GM10266 (cell line): ENCODE data around the gene KRT84.

Source experiments
- DNase-seq: peaks from one replicate; pipeline ENCODE4 v3.0.0; 2012; ENCODE audit errors: extremely low spot score
- TF ChIP-seq, protein P1 (sequence below): IDR thresholded peaks from 2 replicates; pipeline ENCODE4 v1.5.1; 2012; ENCODE audit warnings: mild to moderate bottlenecking, low read depth; ENCODE audit not compliant: control insufficient read depth, insufficient read depth; ENCODE audit errors: missing control alignments

Gene KRT84

DNA sequence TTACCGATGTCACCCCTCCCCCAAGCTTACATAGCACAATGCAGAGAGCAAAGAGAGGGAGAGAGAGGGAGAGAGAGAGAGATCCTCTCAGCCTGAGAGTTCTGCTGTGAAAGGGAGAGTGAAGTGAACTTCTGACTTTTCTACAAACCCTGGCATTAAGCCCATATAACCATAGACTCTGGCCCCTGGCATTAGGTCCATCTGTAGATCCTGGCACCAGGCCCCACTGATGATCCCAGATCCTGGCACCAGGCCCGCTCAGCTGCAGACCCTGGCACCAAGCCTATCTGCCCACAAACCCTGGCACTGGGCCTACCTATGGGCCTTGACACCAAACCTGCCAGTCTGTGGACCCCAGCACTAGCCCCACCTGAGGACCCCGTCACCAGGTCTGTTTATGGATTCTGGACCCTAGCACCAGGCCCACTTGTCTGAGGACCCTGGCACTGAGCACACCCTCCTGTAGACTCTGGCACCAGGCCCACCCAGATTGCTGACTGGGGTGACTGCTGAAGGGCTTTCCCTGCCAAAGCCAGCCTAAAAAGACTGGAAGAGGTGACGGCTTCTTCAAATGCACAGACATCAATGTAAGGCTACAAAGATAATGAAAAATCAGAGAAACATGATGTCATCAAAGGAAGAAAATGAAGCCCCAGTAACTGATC, 49.7 kb downstream of the KRT84 start:
- TF ChIP-seq, protein P1, sequence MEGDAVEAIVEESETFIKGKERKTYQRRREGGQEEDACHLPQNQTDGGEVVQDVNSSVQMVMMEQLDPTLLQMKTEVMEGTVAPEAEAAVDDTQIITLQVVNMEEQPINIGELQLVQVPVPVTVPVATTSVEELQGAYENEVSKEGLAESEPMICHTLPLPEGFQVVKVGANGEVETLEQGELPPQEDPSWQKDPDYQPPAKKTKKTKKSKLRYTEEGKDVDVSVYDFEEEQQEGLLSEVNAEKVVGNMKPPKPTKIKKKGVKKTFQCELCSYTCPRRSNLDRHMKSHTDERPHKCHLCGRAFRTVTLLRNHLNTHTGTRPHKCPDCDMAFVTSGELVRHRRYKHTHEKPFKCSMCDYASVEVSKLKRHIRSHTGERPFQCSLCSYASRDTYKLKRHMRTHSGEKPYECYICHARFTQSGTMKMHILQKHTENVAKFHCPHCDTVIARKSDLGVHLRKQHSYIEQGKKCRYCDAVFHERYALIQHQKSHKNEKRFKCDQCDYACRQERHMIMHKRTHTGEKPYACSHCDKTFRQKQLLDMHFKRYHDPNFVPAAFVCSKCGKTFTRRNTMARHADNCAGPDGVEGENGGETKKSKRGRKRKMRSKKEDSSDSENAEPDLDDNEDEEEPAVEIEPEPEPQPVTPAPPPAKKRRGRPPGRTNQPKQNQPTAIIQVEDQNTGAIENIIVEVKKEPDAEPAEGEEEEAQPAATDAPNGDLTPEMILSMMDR = no peak
- DNase-seq = no peak

DNA sequence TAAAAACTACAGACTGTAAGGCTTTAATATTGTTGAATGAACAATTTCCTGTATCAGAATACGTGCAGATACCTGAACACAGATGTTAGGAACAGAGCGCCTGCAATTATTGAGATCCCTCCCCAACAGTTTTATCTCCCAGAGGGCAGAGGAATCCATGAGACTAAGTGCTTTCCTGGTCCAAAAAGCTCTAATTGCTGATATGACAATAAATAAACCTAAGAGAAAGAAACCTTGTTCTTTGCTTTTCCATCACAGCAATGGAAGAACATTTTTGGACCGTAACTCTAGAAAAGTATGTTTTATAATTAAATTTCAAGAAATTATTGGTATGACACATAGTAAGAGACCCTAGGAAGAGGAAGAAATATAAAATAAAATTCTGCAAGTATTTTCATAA, 51.3 kb downstream of the KRT84 start:
- TF ChIP-seq, protein P1 = no peak

DNA sequence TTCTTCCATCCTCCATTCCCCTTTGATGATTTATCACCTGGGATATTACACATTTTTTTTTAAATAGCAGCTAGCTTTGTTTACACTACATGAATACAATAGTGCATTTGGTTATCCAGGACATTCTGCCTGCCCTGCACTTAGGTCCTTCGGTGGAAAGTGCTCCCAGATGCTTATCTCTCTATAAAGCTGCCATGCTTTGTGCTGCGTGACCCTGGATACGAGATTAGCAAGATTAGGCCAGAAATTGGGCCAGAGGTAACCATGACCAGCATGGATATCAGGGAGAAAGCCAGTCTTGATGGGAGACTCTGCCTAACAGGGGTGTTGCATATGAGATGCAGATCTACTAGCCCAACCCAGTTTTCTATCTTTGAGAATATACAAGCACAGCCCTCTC, 52.1 kb downstream of the KRT84 start:
- TF ChIP-seq, protein P1 = no peak
- no peak for DNase-seq

More for the DNA sequence above, 51.3 kb downstream of the KRT84 start:
- DNase-seq = no peak

DNA sequence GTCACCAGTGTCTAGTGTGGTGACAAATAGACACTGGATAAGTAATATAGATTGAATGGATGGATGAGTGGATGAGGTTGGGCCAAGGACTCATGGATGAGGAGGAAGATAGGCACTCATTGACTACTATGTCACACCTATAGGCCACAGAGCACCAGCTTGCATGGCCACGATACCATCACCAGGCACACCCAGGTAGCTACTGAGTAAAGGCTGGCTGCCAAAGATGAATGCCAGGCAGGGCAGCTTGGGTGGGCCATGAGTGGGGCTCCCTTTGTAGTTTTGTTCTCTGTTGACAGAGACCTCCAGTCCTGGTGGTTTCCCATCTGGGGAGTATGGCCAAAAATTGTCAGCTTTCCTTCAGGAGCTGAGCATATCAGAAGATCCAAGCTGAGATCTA, 53.1 kb downstream of the KRT84 start:
- TF ChIP-seq, protein P1 = no peak
- DNase-seq = no peak

DNA sequence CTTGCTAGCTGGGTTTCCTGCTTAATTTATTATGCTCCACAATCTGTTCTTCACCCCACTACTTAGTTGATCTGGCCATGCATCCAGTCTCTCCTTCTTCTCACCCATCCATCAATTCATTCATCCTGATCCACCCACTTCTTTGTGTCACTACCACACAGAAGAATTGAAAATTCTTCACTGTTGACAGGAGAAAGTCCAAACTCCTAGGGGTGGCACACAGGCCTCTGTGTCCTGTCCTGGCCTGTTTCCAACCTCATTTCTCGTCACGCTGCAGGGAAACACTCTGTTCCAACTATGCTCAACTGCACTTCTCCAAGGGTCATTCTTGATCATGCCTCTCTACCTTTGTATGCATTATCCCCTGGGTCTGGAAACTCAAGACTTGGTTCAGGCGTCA, 53.6 kb downstream of the KRT84 start:
- DNase-seq = no peak
- TF ChIP-seq, protein P1 = no peak

DNA sequence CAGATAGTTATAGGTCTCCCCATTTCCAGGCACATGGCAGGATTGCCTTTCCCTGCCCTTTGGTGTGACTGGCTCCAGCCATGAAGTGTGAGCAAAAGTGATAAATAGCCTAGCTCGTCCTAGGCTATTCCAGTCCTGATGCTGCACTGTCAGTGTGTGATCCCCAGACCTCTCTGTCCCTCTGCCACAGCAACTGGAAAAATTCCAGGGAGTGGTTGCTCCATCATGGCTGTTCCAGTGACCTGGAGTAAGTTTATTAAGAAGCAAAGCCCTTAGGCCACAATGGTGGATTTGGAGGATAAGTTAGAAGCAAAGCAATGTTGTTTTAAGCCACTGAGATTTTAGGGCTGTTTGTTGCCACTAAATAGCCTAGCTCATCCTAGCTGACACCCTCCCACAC, 54.4 kb downstream of the KRT84 start:
- TF ChIP-seq, protein P1 = no peak
- DNase-seq = no peak

DNA sequence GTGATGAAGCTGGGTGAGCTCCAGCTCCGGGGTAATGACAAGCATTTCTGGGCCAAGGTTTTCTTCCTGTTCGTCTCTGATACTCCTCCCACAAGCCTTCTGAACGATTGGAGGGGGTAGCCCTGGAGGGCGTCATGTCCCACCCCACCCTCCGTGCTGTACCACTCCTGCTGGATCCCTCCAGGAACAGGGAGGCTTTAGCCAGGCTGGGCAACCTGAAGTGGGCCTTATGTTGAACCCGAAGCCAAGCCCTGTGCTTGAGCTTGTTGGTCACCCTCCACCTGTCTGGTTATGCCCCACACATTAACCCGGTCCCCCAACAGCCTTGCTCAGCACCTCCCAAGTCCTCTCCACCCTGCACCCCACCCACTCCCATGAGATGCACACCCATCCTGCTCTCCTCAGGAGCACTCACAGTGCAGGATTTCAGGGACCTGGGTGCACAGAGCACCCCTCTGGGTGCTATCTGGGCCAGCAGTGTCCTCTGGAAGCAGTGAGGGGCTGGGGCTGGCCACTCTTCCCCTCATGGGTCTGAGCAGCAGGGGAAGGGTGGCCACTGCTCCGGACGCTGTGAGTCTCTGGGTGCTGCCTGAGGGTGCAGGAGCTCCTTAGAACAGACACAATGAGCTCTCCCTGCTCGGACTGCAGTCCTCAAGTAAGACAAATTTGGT, 57.5 kb downstream of the KRT84 start:
- TF ChIP-seq, protein P1 = no peak

More for the DNA sequence above, 57.5 kb downstream of the KRT84 start:
- no peak for DNase-seq
